DOHH2 (cell line): Measurements from ENCODE around the gene TENT4A.
A peak's percentile ranks its signal among the peaks of the same experiment; 100 is the strongest.

Source experiments
- EZH2phosphoT487 ChIP-seq: fragments of 200-600 bp; sonication (generic); IDR thresholded peaks from 2 replicates; pipeline ENCODE4 v1.6.1; 2017; ENCODE audit warnings: borderline replicate concordance, mild to moderate bottlenecking, antibody characterized with exemption, low read length, moderate library complexity, mixed read lengths
- TF ChIP-seq, protein P1 (sequence below): fragments of 200-600 bp; sonication (generic); IDR thresholded peaks from one replicate; pipeline ENCODE4 v1.5.1; 2014; ENCODE audit warnings: antibody characterized with exemption, mild to moderate bottlenecking, low read depth, low read length; ENCODE audit not compliant: poor library complexity, severe bottlenecking

GRCh38 chr5:6780802-6781391 lies 67.7 kb downstream of the TENT4A start:
- TF ChIP-seq, protein P1, sequence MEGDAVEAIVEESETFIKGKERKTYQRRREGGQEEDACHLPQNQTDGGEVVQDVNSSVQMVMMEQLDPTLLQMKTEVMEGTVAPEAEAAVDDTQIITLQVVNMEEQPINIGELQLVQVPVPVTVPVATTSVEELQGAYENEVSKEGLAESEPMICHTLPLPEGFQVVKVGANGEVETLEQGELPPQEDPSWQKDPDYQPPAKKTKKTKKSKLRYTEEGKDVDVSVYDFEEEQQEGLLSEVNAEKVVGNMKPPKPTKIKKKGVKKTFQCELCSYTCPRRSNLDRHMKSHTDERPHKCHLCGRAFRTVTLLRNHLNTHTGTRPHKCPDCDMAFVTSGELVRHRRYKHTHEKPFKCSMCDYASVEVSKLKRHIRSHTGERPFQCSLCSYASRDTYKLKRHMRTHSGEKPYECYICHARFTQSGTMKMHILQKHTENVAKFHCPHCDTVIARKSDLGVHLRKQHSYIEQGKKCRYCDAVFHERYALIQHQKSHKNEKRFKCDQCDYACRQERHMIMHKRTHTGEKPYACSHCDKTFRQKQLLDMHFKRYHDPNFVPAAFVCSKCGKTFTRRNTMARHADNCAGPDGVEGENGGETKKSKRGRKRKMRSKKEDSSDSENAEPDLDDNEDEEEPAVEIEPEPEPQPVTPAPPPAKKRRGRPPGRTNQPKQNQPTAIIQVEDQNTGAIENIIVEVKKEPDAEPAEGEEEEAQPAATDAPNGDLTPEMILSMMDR, result peak; percentile 83
- TF ChIP-seq EZH2phosphoT487, result no peak
